K562 (cell line): ENCODE results near the gene MEIOB. TPM values are rescaled to one million over a fixed set of nuclear protein-coding genes. Genes with fewer than 3 reads are reported as not detected.
A peak's percentile ranks its signal among the peaks of the same experiment; 100 is the strongest.

Source experiments
- AFF4 ChIP-seq: sonication (generic); formaldehyde crosslinking; IDR thresholded peaks from 2 replicates; pipeline ENCODE4 v1.8.0; 2023; ENCODE audit warnings: mild to moderate bottlenecking, missing genetic modification reagents
- ARID3B ChIP-seq: fragments of 250-450 bp; sonication (Bioruptor Pico); IDR thresholded peaks from 2 replicates; pipeline ENCODE4 v1.4.0; 2020; ENCODE audit warnings: borderline replicate concordance
- ATF3 ChIP-seq, 2 experiments: fragments of 450-650 bp in 1 of 2; sonication (generic) in 1 of 2; formaldehyde crosslinking in 1 of 2; IDR thresholded peaks in 1 of 2; conservative IDR thresholded peaks in 1 of 2; 2 replicates each; pipeline versions ENCODE4 v1.6.1 to v1.8.1; 2016 to 2023; ENCODE audit warnings: mild to moderate bottlenecking in 2 of 2, moderate library complexity in 2 of 2, inconsistent platforms in 1 of 2, missing genetic modification reagents in 1 of 2
- E2F3 ChIP-seq: fragments of 250-450 bp; sonication (Bioruptor Pico); IDR thresholded peaks from 2 replicates; pipeline ENCODE4 v1.4.0; 2020; ENCODE audit warnings: mild to moderate bottlenecking
- EGR1 ChIP-seq: fragments of 450-650 bp; conservative IDR thresholded peaks from 2 replicates; pipeline ENCODE4 v1.6.1; 2017; ENCODE audit warnings: mild to moderate bottlenecking
- GABPA ChIP-seq: fragments of 200-800 bp; sonication (Bioruptor generic); conservative IDR thresholded peaks from 2 replicates; pipeline ENCODE4 v1.6.1; 2016; ENCODE audit warnings: low read depth, missing genetic modification characterization, missing compliant biosample characterization
- GTF2B ChIP-seq: IDR thresholded peaks from 2 replicates; pipeline ENCODE4 v1.6.1; 2011; ENCODE audit not compliant: insufficient read length; ENCODE audit errors: extremely low read depth
- HOMEZ ChIP-seq: fragments of 250-450 bp; sonication (Bioruptor Pico); IDR thresholded peaks from 2 replicates; pipeline ENCODE4 v1.4.0; 2020; ENCODE audit warnings: mild to moderate bottlenecking, moderate library complexity
- NEUROD1 ChIP-seq: fragments of 150-350 bp; IDR thresholded peaks from 2 replicates; pipeline ENCODE4 v1.6.1; 2014; ENCODE audit warnings: borderline replicate concordance, low read length, low read depth; ENCODE audit not compliant: partially characterized antibody
- NR2C1 ChIP-seq, 2 experiments: fragments of 450-650 bp; IDR thresholded peaks; 2 replicates each; pipeline ENCODE4 v1.6.1; 2017; ENCODE audit warnings: mild to moderate bottlenecking in 2 of 2, antibody characterized with exemption in 1 of 2, inconsistent platforms in 1 of 2, missing compliant biosample characterization in 1 of 2, missing genetic modification characterization in 1 of 2
- SMARCA5 ChIP-seq: fragments of 450-650 bp; IDR thresholded peaks from 2 replicates; pipeline ENCODE4 v1.6.1; 2016
- SMC3 ChIP-seq: conservative IDR thresholded peaks from 2 replicates; pipeline ENCODE4 v1.6.1; 2011; ENCODE audit warnings: low read depth, low read length, improper control_type of control experiment; ENCODE audit not compliant: insufficient read depth
- SRSF1 ChIP-seq: fragments of 200-400 bp; formaldehyde crosslinking; IDR thresholded peaks from 2 replicates; pipeline ENCODE4 v1.6.1; 2017; ENCODE audit warnings: mild to moderate bottlenecking, low read depth, low read length, moderate library complexity
- TAF1 ChIP-seq: IDR thresholded peaks from 2 replicates; pipeline ENCODE4 v1.6.1; 2011; ENCODE audit warnings: mild to moderate bottlenecking, low read length, moderate library complexity; ENCODE audit not compliant: insufficient read depth, control insufficient read depth, severe bottlenecking; ENCODE audit errors: extremely low read depth
- ZNF507 ChIP-seq: conservative IDR thresholded peaks from 2 replicates; pipeline ENCODE4 v1.6.1; 2017; ENCODE audit warnings: missing genetic modification characterization, missing compliant biosample characterization
- ZNF707 ChIP-seq: fragments of 250-450 bp; sonication (Bioruptor Pico); conservative IDR thresholded peaks from 2 replicates; pipeline ENCODE4 v1.8.0; 2022; ENCODE audit warnings: inconsistent platforms, mild to moderate bottlenecking, moderate library complexity
- polyA plus RNA-seq, 8 experiments: library from polyadenylated mRNA; depleted of rRNA in 4 of 8; stranded (reverse) in 5 of 8; unstranded in 3 of 8; fragments of >200 nt; fragmentation: Nextera tagmentation in 2 of 8; fragmentation: Illumina TruSeq in 1 of 8; extraction: Ambion mirVana in 2 of 8; extraction: Trizol in 1 of 8; gene quantifications; 2 replicates each; pipeline versions ENCODE4 v1.2.1 to v1.2.3, GENCODE V29; 2011 to 2014; ENCODE audit warnings: inconsistent platforms in 1 of 8, missing spikeins in 1 of 8
- total RNA-seq, 7 experiments: library from RNA; depleted of rRNA in 6 of 7; stranded (reverse); fragments of >200 nt in 6 of 7; fragmentation: Illumina TruSeq in 2 of 7; extraction: Trizol in 2 of 7; gene quantifications; 2 replicates each; pipeline versions ENCODE4 v1.2.1 to v1.2.3, GENCODE V29; 2011 to 2021; ENCODE audit warnings: low replicate concordance in 1 of 7

Gene MEIOB
- total and polyA plus RNA-seq, 9 of the 15 experiments (the other 6 are each of a cell fraction or from before 2014, with no cell fraction given), result 25.4 to 203 (median 97.6) TPM

- TF ChIP-seq TAF1 (no peak), NR2C1 (IDR thresholded peaks at IDR 0.05) (no peak), NR2C1 (tag; IDR thresholded peaks at IDR 0.05) (peak; percentile 58), SMARCA5 (no peak), ZNF507 (tag) (no peak), AFF4 (0 out of 2 replicates have a peak, but pooled peaks have one; percentile 42), GTF2B (no peak), GABPA (tag) (no peak; the same call in 1 of the 2 replicates), HOMEZ (CRISPR knock-in tag) (no peak), ARID3B (CRISPR knock-in tag) (no peak), SRSF1 (no peak), E2F3 (CRISPR knock-in tag) (peak; percentile 34; the same call in 1 of the 2 replicates), ATF3 (IDR thresholded peaks at IDR 0.05) (no peak; the same call in 1 of the 2 replicates), ATF3 (CRISPR knock-in tag; conservative IDR thresholded peaks at IDR 0.05) (no peak), ZNF707 (no peak), SMC3 (no peak), EGR1 (peak; percentile 33; the same call in 1 of the 2 replicates), NEUROD1 (peak; percentile 79)
Observed at GRCh38 chr16:1826691-1827573, 45.0 kb downstream of the MEIOB start, which contains the start of the genes FAHD1 and HAGH (continued).
